HEK293T (cell line): ENCODE measurements around the gene NUS1.

Source experiments
- FOXM1 ChIP-seq: fragments of 450-650 bp; IDR thresholded peaks from 2 replicates; pipeline ENCODE4 v1.6.1; 2017; ENCODE audit warnings: mild to moderate bottlenecking, borderline replicate concordance
- HDGF ChIP-seq: fragments of 450-650 bp; IDR thresholded peaks from 2 replicates; pipeline ENCODE4 v1.6.1; 2017; ENCODE audit warnings: antibody characterized with exemption, borderline replicate concordance
- NFRKB ChIP-seq: fragments of 450-650 bp; IDR thresholded peaks from 2 replicates; pipeline ENCODE4 v1.6.1; 2016; ENCODE audit warnings: mild to moderate bottlenecking, moderate library complexity
- SUZ12 ChIP-seq: fragments of 450-650 bp; IDR thresholded peaks from 2 replicates; pipeline ENCODE4 v1.6.1; 2016; ENCODE audit warnings: mild to moderate bottlenecking

DNA sequence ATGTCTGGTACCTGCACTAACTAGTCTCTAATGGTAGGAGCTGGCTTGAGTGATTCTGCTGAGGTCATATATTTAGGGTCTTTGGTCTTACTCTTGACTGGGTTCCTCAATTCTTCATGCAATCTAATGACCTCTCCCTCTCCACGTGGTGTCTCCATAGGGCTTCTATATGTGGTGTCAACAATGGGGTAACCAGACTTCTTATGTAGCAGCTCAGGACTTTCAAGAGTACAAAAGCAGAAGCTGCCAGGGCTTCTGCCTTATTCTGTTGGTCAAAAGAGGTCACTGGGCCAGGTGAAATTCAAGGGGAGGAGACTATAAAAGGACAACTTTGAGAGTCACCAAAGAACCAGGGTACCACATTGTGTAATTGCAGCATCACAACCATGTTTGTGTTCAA lies 54.3 kb downstream of the NUS1 start:
- no peak for TF ChIP-seq NFRKB
- no peak for TF ChIP-seq FOXM1
- TF ChIP-seq SUZ12, result no peak
- no peak for TF ChIP-seq HDGF
